Transverse colon (tissue), 3 donors: ENCODE measurements around the gene ENAH.

Experiments used
- POLR2A ChIP-seq: fragments of 450-650 bp; IDR thresholded peaks from one replicate; pipeline ENCODE4 v1.6.1; 2016; ENCODE audit warnings: antibody characterized with exemption, mild to moderate bottlenecking, moderate library complexity
- TF ChIP-seq, protein P1 (sequence below), 5 experiments: fragments of 200-600 bp in 3 of 5; fragments of 450-650 bp in 2 of 5; sonication (generic) in 3 of 5; IDR thresholded peaks; 1 replicate in 2 of 5; 2 replicates in 3 of 5; pipeline ENCODE4 v1.5.1; 2016 to 2017; ENCODE audit warnings: antibody characterized with exemption in 5 of 5, inconsistent platforms in 3 of 5, mild to moderate bottlenecking in 2 of 5, moderate library complexity in 1 of 5

GRCh38 chr1:225476100-225476511 is 176.8 kb downstream of the ENAH start:
- no peak for TF ChIP-seq POLR2A
- TF ChIP-seq, protein P1, sequence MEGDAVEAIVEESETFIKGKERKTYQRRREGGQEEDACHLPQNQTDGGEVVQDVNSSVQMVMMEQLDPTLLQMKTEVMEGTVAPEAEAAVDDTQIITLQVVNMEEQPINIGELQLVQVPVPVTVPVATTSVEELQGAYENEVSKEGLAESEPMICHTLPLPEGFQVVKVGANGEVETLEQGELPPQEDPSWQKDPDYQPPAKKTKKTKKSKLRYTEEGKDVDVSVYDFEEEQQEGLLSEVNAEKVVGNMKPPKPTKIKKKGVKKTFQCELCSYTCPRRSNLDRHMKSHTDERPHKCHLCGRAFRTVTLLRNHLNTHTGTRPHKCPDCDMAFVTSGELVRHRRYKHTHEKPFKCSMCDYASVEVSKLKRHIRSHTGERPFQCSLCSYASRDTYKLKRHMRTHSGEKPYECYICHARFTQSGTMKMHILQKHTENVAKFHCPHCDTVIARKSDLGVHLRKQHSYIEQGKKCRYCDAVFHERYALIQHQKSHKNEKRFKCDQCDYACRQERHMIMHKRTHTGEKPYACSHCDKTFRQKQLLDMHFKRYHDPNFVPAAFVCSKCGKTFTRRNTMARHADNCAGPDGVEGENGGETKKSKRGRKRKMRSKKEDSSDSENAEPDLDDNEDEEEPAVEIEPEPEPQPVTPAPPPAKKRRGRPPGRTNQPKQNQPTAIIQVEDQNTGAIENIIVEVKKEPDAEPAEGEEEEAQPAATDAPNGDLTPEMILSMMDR (IDR thresholded peaks at IDR 0.05): no peak
